ENCODE data around the gene ATP6V0E1.
"Not testable (repeated sequence)": the region's sequence is repeated elsewhere in the genome, so short reads cannot be mapped to it uniquely, and the experiment has no call there.

ATP6V0E1 gene

GRCh38 chr5:173055042-173055721, 71.6 kb downstream of the ATP6V0E1 start:
- in situ Hi-C loops (cut with HindIII; ENCODE audit: low pct_unique_long_range_greater_than_20kb, low sequenced_read_pairs): no loop called here

DNA sequence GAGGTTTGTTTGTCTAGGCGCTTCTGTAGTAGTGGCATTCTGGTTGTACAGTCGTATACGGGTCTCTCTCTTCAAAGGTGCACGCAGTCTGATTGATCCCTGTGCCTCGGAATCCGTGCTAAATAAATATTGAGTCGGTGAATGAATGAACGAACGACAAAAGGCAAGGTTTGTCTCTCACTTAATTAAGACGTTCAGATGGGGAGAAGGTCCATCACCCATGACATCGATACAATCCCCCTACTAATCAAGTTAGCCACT, 72.1 kb downstream of the ATP6V0E1 start:
- no peak for TF ChIP-seq JUND (IDR thresholded peaks at IDR 0.05; ENCODE audit: low read depth)
- in situ Hi-C loops (cut with HindIII; ENCODE audit: low pct_unique_long_range_greater_than_20kb, low sequenced_read_pairs): no loop called here
- no peak for DNase-seq (ENCODE audit: low read depth in 1 of 2, low spot score in 1 of 2)

More at GRCh38 chr5:173055042-173055721, 71.6 kb downstream of the ATP6V0E1 start:
- TF ChIP-seq JUND (IDR thresholded peaks at IDR 0.05; ENCODE audit: low read depth): no peak
- no peak for DNase-seq (ENCODE audit: low read depth in 1 of 2, low spot score in 1 of 2)

- no peak for TF ChIP-seq JUND (IDR thresholded peaks at IDR 0.05; ENCODE audit: low read depth)
- in situ Hi-C loops (cut with HindIII; ENCODE audit: low pct_unique_long_range_greater_than_20kb, low sequenced_read_pairs): no loop called here
- DNase-seq (ENCODE audit: low read depth in 1 of 2, low spot score in 1 of 2): peak; percentile 91 to 97
These were observed 72.6 kb downstream of the ATP6V0E1 start, which contains the start of gene CREBRF for GRCh38 chr5:173055983-173056782. TSS of gene CREBRF (plus strand) at chr5:173056352. CDS start at chr5:173080776, 24,424 bp downstream.

- DNase-seq (ENCODE audit: low read depth in 1 of 2, low spot score in 1 of 2): no peak
- in situ Hi-C loops (cut with HindIII; ENCODE audit: low pct_unique_long_range_greater_than_20kb, low sequenced_read_pairs): no loop called here
- no peak for TF ChIP-seq JUND (IDR thresholded peaks at IDR 0.05; ENCODE audit: low read depth)
These were observed 73.2 kb downstream of the ATP6V0E1 start for GRCh38 chr5:173056783-173057061.

DNA sequence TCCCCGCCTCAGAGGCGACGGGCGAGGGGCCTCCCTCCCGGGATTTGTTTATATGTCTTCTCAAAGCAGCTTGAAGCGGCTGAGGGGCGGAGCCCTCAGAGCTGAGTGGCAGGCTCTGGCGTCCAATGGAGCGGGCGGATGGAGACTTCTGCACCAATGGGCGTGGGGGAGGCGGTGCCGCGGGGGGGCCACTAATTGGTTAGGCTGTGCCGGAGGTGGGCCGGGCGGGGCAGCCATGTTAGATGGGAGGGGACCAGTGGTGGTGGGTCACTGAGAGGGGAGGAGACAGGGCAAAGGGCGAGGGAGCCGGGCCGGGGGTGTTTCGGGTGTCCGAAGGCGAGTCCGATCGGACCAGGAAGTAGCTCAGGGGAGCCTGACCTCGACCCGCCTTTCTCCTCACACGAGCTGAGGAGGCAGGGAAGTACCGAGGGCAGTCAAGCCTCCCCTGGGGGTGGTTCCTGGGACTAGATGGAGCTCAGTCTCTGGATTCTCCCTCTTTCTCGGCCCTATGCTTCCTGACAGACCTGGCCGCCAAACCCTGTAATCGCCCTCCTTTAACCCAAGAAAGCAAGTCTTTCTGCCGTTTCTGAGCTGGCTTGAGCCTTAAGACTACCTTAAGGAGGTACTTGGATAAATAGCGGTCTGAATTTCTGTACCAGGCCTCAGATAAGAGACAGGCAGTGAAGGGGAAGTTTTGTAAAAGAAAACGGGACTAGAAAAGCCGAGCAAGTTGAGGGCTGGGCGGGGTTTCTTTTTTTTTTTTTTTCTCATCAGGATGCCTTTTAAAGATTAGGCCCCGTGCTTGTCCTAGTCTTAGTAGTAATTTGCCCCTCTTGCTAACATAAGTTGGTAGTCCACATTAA, 73.7 kb downstream of the ATP6V0E1 start:
- in situ Hi-C loops (cut with HindIII; ENCODE audit: low pct_unique_long_range_greater_than_20kb, low sequenced_read_pairs): no loop called here
- peak; percentile 92 to 99 for DNase-seq (ENCODE audit: low read depth in 1 of 2, low spot score in 1 of 2)
- TF ChIP-seq JUND (IDR thresholded peaks at IDR 0.05; ENCODE audit: low read depth): no peak

DNA sequence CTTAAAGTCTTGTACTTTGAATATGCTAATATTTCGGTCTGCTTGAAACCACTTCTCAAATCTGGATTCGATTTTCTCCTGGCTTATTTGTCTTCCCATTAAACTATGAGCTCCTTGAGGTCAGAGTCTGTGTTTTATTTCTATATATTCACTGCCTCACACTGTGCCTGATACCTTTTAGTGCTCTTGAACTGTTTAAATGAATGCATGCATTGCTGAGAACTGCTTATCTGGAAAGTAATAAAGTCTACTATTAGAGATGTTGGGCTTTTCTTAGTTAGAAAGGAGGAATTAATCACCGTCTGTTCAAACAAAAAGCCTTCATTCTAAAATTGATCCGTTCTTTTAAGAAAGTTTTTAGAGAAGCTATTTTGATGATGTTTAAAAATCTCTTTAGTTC, 78.6 kb downstream of the ATP6V0E1 start:
- no peak for DNase-seq (ENCODE audit: low read depth in 1 of 2, low spot score in 1 of 2)
- no peak for TF ChIP-seq JUND (IDR thresholded peaks at IDR 0.05; ENCODE audit: low read depth)
- in situ Hi-C loops (cut with HindIII; ENCODE audit: low pct_unique_long_range_greater_than_20kb, low sequenced_read_pairs): no loop called here

DNA sequence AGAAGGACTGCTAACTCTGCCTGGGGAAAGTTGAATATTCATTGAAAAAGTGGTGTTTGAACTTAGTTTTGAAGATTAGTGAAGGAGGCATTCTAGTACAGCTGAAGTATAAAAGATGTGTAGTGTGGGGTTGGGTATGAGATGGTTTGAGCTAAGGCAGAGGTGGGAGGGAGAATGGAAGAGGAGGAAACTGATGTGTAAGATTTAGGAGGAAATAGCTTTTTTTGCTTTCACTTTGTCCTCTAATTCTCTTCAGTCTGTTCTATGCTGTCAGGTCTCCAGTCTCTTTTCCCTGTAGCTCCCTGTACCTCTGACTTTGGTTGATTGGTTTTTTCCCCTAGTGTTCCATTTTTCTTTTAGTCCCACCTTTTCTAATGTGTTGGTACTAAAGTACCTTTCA, 81.6 kb downstream of the ATP6V0E1 start:
- no peak for TF ChIP-seq JUND (IDR thresholded peaks at IDR 0.05; ENCODE audit: low read depth)
- no peak for DNase-seq (ENCODE audit: low read depth in 1 of 2, low spot score in 1 of 2)
- in situ Hi-C loops (cut with HindIII; ENCODE audit: low pct_unique_long_range_greater_than_20kb, low sequenced_read_pairs): no loop called here

GRCh38 chr5:173069671-173070070, 86.1 kb downstream of the ATP6V0E1 start:
- no peak for TF ChIP-seq JUND (IDR thresholded peaks at IDR 0.05; ENCODE audit: low read depth)
- no peak for DNase-seq (ENCODE audit: low read depth in 1 of 2, low spot score in 1 of 2)
- in situ Hi-C loops (cut with HindIII; ENCODE audit: low pct_unique_long_range_greater_than_20kb, low sequenced_read_pairs): no loop called here

- in situ Hi-C loops (cut with HindIII; ENCODE audit: low pct_unique_long_range_greater_than_20kb, low sequenced_read_pairs): no loop called here
- DNase-seq (ENCODE audit: low read depth in 1 of 2, low spot score in 1 of 2): peak in 1 of 2 experiments; percentile 45
- no peak for TF ChIP-seq JUND (IDR thresholded peaks at IDR 0.05; ENCODE audit: low read depth)
These were observed 91.7 kb downstream of the ATP6V0E1 start for GRCh38 chr5:173075137-173075843.

DNA sequence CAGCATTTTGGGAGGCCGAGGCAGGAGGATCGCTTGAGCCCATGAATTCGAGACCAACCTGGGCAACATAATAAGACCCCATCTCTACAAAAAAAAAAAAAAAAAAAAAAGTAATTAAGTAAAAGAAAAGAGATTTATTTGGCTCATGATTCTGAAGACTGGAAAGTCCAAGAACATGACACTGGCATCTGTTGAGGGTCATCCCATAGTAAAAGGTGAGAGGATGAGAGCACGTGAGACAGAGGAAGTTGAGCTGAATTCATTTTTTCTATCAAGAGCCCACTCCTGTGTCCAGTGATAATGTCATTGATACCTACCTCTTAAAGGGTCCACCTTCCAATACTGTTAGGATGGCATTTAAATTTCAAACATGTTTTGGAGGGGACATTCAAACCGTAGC, 92.4 kb downstream of the ATP6V0E1 start:
- no peak for DNase-seq (ENCODE audit: low read depth in 1 of 2, low spot score in 1 of 2)
- no peak for TF ChIP-seq JUND (IDR thresholded peaks at IDR 0.05; ENCODE audit: low read depth)
- in situ Hi-C loops (cut with HindIII; ENCODE audit: low pct_unique_long_range_greater_than_20kb, low sequenced_read_pairs): no loop called here

GRCh38 chr5:173076471-173076870, 92.9 kb downstream of the ATP6V0E1 start:
- in situ Hi-C loops (cut with HindIII; ENCODE audit: low pct_unique_long_range_greater_than_20kb, low sequenced_read_pairs); DNase-seq (ENCODE audit: low read depth in 1 of 2, low spot score in 1 of 2): not testable (repeated sequence)

- no peak for DNase-seq (ENCODE audit: low read depth in 1 of 2, low spot score in 1 of 2)
- no peak for TF ChIP-seq JUND (IDR thresholded peaks at IDR 0.05; ENCODE audit: low read depth)
- in situ Hi-C loops (cut with HindIII; ENCODE audit: low pct_unique_long_range_greater_than_20kb, low sequenced_read_pairs): no loop called here
These were observed 95.3 kb downstream of the ATP6V0E1 start for GRCh38 chr5:173078878-173079277.

Data from T47D (cell line).